ENCODE measurements around the gene KRT10.

The KRT10 gene

GRCh38 chr17:40803617-40804082 lies 18.8 kb downstream of the KRT10 start:
- DNase-seq (ENCODE audit: low read depth): peak; percentile 66

DNA sequence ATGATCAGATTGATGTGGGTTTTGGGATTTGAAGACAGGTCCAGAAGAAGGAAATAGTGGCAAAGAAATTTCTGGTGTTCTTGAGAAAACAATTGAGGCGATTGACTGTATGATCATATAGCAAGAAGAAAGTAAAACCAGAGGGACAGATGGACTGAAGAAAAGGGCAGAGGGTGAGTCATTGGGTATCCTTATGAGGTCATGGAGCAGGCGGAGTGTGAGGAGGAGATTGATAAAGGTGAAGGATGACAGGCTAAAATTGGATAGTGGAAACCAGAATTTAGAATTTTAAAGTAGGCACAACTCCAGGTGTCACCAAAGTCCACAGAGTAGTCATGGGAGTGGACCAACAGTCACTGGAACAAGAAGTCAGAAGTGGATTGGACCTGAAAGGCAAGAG lies 21.3 kb downstream of the KRT10 start:
- DNase-seq (ENCODE audit: low read depth): no peak

DNA sequence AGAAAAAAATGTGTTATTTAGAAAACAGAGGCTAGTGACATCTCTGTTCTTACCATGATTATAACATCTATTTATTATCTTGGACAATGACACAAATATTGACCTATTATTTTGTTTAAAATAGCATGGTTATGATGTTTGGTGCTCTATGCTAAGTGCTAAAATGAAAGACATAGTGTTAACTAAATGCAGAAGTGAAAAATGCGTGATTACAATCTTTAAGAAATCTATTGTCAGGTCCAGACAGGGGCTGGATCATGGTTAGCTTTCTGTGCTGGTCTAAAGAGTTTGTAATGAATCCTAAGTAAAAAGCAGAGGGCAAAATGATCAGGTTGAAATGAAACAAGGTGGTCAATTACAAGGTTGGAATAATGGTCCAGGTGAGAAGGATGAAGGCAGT lies 22.0 kb downstream of the KRT10 start:
- no peak for DNase-seq (ENCODE audit: low read depth)

GRCh38 chr17:40799859-40800258 lies 22.6 kb downstream of the KRT10 start, which contains the start of gene KRT28:
TSS of gene KRT28 (minus strand) at chr17:40799959. CDS start at chr17:40799893, 66 bp downstream.
- no peak for DNase-seq (ENCODE audit: low read depth)

- no peak for DNase-seq (ENCODE audit: low read depth)
These were observed 25.6 kb downstream of the KRT10 start for GRCh38 chr17:40796846-40797245.

GRCh38 chr17:40795019-40795667 lies 27.3 kb downstream of the KRT10 start:
- no peak for DNase-seq (ENCODE audit: low read depth)

GRCh38 chr17:40794466-40794865 lies 27.9 kb downstream of the KRT10 start:
- no peak for DNase-seq (ENCODE audit: low read depth)

GRCh38 chr17:40793832-40794231 lies 28.6 kb downstream of the KRT10 start:
- DNase-seq (ENCODE audit: low read depth): no peak

GRCh38 chr17:40791787-40792436 lies 30.5 kb downstream of the KRT10 start:
- DNase-seq (ENCODE audit: low read depth): no peak

DNA sequence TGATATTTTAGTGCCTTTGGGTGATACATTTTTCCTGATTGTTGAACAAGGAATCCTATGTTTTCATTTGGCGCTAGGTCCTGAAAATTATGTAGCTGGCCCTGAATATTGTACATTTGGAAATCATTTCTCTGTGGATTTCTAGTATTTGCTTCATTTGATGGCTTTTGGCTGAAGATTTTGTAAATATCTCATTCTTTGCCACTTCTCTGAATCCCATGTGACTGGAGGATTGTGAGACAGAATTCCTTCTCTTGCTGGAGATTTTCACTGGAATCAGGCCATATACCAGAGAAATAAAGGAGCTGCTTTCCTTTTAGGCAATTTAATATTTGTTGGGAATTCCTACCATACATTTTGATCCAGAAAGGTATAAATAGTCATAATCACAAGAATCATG lies 31.3 kb downstream of the KRT10 start:
- DNase-seq (ENCODE audit: low read depth): no peak

DNA sequence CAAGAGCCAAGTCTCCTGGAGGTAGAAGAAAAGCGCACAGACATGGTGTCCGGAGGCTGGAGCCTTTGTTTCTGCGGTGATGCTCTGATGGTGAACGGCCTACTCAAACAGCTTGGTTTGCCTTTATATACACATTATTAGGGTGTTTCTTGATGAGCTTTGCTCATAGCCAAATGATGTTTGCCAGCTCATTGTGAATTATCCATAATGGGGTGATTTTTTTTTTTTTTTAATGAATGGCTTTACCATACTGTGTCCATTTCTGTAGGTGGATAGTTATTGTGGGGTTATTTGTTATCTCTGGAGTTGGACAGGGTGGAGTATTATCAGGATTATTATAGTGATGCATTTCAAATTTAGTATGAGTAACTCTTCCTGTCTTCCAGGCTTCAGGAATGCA lies 40.0 kb downstream of the KRT10 start, which contains the start of gene KRT27:
KRT27 (minus strand) TSS at position 101 of the 400 bp plus-strand sequence; CDS start at position 44, 57 bp downstream.
- no peak for DNase-seq (ENCODE audit: low read depth)

GRCh38 chr17:40779181-40779909 lies 43.1 kb downstream of the KRT10 start:
- peak; percentile 4 for DNase-seq (ENCODE audit: low read depth)

DNA sequence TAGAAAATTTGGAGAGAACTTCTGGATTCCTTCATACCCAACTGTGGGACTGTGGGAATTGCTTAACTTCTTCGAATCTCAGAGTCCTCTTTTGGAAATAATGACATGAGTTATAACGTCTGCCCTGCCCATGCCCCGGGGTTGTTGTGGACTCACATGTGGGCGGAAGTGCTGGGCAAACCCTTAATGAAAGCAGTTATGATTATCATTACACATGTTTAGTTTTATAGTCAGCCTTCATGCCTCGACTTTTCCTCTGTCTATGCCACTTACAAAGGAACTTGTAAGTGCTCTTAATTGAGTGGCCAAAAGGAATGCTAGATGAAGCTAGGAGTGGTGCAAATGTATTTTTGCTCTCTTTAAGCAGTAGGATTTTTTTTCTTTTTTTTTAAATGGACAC lies 44.0 kb downstream of the KRT10 start:
- no peak for DNase-seq (ENCODE audit: low read depth)

DNA sequence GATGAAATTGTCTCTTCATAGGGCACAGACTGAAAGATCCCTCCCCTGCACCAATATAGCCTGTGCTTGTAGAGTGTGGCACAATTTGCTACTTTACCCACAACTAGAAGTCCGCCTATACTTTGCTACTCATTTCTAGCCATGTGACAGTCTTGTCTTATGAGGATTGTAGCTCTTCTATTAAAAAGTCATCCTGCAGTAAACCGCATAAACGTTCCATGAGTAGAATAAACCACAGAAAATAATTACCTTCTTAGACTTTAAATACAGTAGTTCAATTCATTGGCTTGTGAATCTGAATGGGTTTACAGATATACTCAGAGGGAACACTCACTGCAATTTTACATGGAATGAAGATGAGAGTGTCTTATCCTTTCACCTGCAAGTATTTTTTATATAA lies 44.4 kb downstream of the KRT10 start:
- no peak for DNase-seq (ENCODE audit: low read depth)

DNA sequence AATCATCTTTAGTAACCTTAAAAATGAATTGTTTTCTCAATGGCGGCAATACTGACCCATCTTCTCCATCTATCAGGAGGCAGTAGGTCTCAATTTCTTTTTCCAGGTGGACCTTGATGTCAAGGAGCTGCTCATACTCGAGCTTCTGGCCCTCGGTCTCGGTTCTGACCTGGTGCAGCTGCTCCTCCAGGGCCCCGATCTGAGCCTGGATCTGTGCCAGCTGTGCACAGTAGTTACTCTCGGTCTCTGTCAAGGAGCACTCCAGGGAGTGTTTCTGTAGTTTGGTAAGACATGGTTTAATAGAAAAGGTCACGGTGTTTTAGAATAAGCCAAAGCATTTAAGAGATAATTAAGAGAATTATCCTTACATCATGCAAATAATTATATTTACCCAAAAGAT lies 45.0 kb downstream of the KRT10 start:
- DNase-seq (ENCODE audit: low read depth): no peak

- no peak for DNase-seq (ENCODE audit: low read depth)
These were observed 46.5 kb downstream of the KRT10 start for GRCh38 chr17:40775945-40776344.

- DNase-seq (ENCODE audit: low read depth): no peak
These were observed 50.3 kb downstream of the KRT10 start, which contains the start of gene KRT26 for GRCh38 chr17:40772101-40772500. TSS of gene KRT26 (minus strand) at chr17:40772201. CDS start at chr17:40772113, 88 bp downstream.

Measured in activated T-cell treated with anti-CD3 and anti-CD28 coated beads for 1 hour (primary cell).